ENCODE data around the gene FER.
"Not testable (repeated sequence)": the region's sequence is repeated elsewhere in the genome, so short reads cannot be mapped to it uniquely, and the experiment has no call there.

FER gene

DNA sequence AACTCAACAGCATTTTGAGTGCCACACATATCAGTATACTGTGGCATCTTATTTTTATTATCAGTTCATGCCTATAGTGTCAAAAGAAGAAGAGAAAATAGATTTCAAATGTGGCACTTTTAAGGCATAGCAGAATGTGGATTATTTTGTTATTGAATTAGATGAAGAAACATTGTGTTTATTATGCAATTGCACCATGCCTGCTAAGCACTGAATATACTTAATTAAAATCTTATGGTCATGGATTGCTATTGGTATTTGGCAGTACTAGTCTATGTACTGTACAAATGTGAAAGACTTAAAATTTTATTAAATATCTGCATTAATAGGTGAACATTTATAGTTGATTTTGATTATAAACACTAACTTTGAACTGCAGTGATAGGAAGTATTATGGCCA is 128.8 kb downstream of the FER start:
- DNase-seq (ENCODE audit: low read depth in 4 of 4, low spot score in 1 of 4) = no peak

DNA sequence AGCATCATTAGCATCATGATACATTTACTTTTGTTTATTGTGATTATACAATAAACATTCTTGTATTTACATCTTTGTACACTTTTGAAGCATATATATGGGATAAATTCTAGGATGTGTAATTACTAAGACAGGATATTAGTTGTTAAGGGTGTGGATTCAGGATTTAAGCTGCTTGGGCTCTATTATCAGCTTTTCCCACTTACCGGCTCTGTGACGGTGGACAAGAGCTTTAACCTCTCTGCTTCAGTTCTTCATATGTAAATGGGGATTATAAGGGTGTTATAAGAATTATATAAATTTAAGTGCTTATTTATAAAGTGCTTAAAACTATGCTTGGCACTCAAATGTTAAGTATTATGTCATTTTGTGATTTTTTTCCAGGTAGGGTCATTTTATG is 131.1 kb downstream of the FER start:
- no peak for DNase-seq (ENCODE audit: low read depth in 4 of 4, low spot score in 1 of 4)

DNA sequence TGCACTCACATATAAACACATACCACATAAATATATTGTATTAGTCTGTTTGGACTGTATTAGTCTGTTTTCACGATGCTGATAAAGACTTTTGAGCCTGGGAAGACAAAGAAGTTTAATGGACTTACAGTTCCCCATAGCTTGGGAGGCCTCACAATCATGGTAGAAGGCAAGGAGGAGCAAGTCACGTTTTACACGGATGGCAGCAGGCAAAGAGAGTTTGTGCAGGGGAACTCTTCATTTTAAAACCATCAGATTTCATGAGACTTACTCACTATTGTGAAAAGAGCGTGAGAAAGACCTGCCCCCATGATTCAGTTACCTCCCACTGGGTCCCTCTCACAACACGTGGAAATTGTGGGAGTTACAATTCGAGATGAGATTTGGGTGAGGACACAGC is 133.4 kb downstream of the FER start:
- DNase-seq (ENCODE audit: low read depth in 4 of 4, low spot score in 1 of 4) = no peak

DNA sequence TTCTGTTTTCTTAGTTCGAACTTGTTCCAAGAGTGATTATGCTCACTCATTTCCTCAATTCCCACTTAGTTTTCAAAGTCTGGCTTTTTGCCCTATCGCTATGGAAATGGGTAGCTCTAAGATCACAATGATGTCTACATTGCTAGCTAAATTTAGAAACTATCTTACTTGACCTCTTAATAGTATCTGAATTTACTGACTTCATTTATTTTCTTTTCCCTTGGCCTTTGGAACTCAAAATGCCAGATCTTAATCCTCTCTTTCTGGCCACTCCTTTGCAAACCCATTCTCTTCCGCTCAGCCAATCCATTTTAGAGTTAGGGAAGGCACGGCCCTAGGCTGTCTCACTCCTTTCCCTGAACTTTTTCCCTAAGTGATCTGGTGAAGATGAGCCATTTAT is 137.0 kb downstream of the FER start:
- DNase-seq (ENCODE audit: low read depth in 4 of 4, low spot score in 1 of 4) = no peak

DNA sequence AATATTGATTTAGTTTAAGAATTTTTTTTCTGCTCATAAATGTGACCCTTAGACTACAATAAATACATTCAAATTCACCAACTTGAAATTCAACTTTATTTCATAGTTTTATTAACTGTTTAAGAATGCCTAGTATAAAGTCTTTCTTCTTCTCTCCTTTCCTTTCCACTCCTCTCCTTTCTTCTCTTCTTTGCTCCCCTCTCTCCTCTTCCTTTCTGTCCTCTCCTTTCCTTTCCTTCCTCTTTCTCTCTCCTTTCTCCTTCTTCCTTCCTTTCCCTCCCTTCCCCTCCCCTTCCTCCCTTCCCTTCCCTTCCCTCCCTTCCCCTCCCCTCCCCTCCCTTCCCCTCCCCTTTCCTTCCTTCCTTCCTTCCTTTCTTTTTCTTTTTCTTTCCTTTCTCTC is 150.6 kb downstream of the FER start:
- no peak for DNase-seq (ENCODE audit: low read depth in 4 of 4, low spot score in 1 of 4)

DNA sequence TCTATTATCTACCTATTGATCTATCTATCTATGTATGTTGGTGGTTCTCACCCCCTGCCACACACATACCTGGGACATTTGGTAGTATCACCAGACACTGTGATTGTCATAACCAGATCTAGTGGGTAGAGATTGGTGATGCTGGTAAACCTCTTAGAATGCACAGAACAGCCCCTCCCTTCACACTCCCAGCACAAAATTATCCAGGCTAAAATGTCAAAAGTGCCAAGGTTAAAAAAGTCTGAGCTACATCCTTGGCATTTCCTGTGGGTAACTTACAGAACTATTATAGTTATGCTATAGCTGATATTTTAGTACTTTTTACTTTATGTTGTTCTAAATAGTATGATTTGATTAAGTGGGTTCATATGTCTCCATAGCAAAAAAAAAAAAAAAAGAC is 151.0 kb downstream of the FER start:
- DNase-seq (ENCODE audit: low read depth in 4 of 4, low spot score in 1 of 4) = no peak

DNA sequence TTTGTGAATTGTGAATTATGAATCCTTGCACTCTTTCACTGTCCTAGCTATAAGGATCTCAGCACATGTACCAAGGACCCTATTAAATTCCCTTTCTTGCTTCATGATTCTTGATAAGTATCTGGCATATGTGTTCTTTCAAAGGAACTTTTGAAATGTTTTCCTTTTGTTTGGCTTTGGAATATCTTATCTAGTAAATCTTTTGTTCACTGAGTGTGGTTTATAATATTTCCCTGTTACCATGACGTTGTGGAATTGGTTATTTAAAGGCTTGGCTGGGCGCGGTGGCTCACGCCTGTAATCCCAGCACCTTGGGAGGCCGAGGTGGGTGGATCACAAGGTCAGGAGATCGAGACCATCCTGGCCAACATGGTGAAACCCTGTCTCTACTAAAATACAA is 151.5 kb downstream of the FER start:
- DNase-seq (ENCODE audit: low read depth in 4 of 4, low spot score in 1 of 4) = not testable (repeated sequence)

DNA sequence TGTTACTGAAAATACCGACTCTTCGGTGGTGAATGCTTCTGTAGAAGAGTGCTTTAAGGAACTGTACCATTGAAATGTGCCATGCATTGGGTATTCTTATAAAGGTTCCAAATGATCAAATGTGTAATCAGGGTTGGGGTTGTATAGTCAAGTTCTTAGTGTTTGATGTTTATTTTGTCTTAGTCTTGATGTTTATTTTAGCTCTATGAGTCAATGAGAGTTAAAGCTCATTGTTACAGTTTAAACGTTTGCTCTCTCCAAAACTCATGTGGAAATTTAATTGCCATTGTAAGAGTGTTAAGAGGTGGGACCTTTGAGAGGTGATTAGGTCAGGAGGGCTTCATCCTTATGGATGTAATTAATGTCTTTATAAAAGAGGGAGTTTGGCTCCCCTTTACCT is 153.0 kb downstream of the FER start:
- DNase-seq (ENCODE audit: low read depth in 4 of 4, low spot score in 1 of 4) = no peak

DNA sequence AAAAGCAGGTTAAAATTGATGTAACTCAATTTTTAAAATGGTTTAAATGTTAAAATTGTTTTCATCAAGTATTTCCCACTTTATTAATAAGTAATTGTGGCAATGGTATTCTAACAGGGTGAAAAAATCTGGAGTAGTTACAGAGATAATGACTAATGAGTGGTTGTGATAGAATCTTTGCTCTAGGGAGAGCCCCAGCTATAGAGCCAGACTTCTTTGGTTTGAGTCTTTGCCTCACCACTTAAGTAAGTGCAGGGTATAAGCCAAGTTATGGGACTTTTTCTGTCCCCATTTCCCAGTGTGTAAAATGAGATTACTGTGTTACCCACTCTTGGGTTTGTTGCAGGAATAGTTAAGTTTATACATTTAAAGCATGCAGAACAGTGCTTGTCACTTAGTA is 158.1 kb downstream of the FER start:
- no peak for DNase-seq (ENCODE audit: low read depth in 4 of 4, low spot score in 1 of 4)

DNA sequence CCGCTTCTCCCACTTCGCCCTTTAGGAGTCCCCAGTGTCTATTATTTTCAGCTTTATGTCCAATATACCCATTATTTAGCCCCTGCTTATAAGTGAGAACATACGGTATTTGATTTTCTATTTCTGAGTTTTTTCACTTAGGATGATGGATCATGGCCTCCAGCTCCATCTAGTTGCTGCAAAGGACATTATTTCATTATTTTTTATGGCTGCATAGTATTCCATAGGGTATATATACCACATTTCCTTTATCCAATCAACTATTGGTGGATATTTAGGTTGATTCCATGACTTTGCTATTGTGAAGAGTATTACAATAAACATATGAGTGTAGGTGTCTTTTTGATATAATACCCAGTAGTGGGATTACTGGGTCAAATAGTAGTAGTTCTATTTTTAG is 162.9 kb downstream of the FER start:
- DNase-seq (ENCODE audit: low read depth in 4 of 4, low spot score in 1 of 4) = no peak

DNA sequence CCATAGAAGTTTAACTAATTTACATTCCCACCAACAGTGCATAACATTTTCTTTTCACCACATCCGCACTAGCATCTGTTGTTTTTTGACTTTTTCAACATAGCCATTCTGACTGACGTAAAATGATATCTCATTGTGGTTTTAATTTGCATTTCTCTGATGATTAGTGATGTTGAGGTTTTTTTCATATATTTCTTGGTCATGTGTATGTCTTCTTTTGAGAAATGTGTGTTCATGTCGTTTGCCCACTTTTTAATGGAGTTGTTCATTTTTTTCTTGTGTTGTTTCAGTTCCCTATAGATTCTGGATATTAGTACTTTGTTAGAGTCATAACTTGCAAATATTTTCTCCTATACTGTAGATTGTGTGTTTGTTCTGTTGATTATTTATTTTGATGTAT is 163.4 kb downstream of the FER start:
- no peak for DNase-seq (ENCODE audit: low read depth in 4 of 4, low spot score in 1 of 4)

DNA sequence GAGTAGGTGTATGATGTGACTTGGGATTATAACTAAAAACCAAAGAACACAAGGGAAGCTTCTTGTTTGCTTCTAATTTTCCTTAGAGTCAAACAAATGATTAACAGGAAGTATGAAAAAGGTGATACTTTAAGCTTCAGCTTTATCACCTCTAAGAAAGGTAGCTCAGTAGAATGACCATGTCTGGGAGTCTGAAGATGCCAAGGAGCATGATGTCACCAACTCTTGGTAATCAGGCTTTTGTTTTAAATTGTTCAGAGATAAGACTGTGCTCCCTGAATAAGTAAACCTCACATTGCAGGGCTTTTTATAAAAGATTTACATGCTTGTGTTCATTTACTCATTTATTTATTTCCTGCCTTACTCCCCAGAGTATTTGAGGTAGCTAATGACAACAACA is 169.9 kb downstream of the FER start:
- no peak for DNase-seq (ENCODE audit: low read depth in 4 of 4, low spot score in 1 of 4)

DNA sequence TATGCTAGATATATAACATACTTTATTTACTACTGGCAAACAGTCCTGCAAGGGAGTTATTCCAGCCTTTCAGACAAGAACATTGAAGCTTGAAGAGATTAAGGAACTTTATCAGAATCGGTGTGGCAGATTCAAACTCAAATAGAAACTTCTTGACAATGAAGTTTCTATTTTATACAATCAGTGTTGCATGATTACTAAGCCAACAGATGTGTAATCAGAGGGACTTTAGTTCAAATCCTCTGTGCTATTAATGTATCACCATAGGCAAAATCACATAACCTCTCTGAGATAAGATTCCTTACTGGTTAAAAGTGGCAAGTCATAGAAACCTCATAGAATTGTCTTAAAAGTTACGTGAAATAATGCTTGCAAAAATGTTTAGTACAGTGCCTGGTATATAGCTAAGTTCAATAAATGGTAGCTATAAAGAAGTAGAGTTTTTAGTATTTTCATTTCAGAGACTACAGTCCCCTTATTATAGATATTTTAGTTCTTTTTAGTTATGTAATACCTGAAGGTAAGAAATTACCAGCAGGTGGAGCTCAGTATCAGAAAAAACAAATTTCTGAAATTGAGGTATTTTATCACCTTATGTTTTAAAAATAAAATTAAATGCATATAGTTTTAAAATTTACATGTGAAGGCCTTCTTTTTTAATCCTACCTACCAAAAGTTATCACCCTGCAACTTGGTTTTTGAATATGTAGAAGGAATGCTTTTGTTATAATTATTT is 172.1 kb downstream of the FER start:
- no peak for DNase-seq (ENCODE audit: low read depth in 4 of 4, low spot score in 1 of 4)

DNA sequence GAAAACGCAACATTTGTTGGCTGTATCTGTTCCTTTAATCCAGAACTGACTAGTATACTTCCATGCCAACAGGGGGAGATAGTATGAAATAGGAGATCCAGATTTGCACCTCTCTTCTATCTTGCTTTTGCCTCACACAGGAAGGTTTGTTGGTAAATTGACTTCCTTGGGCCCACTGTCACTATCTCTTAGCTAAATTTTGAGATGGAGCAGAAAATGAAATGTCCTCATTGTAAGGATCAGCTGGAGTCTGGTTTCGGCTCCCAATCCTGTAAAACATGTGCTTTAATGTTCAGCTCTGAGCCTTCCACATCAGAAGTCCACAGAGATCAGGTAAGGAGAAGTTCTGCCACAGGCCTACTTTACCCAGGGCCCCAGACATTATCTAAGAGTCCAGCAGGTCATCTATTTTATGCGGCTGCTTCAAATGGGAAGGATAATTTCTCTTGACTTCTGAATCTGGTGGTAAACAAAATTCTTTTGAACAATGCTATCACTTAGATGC is 176.8 kb downstream of the FER start:
- no peak for DNase-seq (ENCODE audit: low read depth in 4 of 4, low spot score in 1 of 4)

DNA sequence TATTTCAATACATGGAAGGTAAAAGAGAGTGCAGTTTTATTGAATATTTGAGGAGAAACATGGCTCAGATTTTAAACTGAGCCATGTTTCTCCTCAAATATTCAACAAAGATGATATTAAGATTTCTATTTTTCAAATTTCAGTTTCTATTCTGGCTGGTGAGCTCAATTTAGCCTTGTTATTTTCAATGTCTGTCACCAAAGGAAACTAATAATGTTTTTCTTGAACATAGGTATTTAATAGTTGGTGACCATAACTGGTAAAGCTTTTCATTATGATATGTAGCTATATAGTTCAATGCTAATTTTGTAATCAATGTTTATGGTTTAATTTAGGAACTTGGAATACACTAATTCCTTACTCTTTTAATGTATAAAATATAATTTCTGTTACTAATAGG is 177.4 kb downstream of the FER start:
- no peak for DNase-seq (ENCODE audit: low read depth in 4 of 4, low spot score in 1 of 4)

DNA sequence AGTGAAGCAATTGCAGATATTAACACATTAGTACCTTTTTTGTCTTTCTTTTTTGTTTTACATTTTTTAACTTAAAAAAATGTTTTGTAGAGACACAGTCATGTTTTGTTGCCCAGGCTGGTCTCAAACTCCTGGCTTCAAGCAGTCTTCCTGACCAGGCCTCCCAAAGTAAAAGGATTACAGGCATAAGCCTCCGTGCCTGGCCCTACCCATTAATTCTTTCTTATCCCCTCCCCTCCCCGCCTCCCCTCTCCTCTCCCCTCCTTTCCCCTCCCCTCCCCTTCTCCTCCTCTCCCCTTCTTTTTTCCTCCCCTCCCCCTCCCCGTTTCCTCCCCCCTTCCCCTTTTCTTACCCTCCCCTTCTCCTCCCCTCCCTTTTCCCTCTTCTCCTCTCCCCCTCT is 182.4 kb downstream of the FER start:
- no peak for DNase-seq (ENCODE audit: low read depth in 4 of 4, low spot score in 1 of 4)

DNA sequence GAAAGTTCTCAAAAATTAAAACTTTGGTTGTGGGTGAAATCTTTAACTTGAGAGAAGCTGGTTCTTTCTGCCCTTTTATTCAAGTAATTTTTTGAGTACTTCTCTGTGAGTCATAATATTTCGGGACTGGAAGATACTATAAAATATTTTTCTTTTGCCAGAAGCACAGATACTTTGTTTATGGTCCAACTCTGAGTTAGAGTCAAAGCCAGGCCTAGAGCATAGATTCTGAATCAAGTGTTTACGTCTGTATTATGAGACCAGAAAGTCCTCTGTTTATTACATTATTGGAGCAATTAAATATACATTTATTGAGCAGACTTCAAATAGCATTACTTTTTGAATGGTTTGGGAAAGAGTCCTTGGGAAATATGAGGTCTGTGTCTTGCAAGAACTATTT is 187.9 kb downstream of the FER start:
- DNase-seq (ENCODE audit: low read depth in 4 of 4, low spot score in 1 of 4) = no peak

DNA sequence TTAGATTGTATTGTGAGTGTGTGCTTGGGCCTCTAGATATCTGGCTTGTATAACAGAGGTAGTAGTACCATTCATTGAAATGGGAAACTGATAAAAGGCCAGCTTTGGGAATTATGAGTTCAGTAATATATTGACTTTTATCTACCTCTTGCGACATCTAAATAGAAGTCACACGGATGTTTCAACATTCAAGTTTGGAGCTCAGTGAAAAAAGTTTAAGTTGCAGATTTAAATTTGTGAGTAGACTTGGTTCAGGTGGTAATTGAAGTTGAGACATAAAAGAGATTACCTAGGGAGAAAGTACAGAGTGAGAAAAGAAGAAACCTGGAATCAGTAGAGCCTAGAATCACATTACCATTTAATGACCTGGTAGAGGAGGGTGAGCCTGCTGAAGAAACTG is 189.5 kb downstream of the FER start:
- no peak for DNase-seq (ENCODE audit: low read depth in 4 of 4, low spot score in 1 of 4)

DNA sequence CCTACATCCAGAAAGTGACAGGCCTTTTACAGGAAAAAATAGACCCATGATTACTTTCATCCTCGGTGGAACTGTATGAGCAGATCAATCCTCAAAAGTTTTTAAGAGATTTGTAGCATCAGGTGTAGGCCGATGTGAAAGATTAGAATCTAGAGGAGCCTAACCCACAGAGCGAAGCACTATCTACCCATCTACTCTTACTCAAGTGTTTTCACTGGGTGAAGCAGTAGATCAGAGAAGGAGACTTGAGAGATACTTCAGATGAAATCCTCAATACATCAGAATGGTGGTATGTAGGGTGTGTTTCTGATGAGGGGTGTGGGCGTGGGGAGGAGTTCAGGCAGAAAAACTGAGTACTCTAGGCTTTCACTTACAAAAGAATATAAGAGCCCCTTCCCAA is 192.8 kb downstream of the FER start:
- DNase-seq (ENCODE audit: low read depth in 4 of 4, low spot score in 1 of 4) = no peak

DNA sequence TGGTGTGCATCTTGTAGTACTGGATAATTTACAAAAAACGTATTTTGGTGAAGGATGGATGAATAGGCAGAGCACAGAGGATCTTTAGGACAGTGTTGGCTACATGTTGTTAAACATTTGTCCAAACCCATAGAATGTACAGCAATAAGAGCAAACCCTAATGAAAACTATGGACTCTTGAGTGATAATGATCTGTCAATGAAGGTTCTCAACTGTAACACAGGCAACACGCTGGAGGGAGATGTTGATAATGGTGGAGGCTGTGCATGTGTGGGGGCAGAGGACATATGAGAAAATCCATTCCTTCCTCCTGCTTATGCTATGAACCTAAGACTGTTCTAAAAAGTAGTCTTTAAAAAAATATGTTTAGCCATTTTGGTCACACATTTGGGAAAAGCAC is 194.0 kb downstream of the FER start:
- DNase-seq (ENCODE audit: low read depth in 4 of 4, low spot score in 1 of 4) = no peak

DNA sequence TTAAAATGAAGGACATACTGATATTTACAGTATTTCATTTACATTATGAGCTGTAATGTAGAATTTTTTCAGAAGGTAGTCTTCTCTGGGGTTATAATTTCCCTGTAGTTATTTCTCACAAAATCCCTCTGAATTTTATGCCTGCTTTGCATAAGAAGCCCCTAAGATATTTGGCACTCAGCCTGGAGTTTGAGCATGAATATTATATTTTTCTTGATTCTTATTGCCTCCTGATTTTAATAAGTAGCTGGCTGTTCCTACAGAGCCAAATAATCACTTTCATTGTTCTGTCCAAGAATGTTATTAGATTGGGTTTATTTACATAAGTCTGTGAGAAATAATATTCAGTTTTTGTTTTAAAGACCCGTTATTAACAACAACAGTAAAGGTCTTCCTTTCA is 195.0 kb downstream of the FER start:
- DNase-seq (ENCODE audit: low read depth in 4 of 4, low spot score in 1 of 4) = no peak

DNA sequence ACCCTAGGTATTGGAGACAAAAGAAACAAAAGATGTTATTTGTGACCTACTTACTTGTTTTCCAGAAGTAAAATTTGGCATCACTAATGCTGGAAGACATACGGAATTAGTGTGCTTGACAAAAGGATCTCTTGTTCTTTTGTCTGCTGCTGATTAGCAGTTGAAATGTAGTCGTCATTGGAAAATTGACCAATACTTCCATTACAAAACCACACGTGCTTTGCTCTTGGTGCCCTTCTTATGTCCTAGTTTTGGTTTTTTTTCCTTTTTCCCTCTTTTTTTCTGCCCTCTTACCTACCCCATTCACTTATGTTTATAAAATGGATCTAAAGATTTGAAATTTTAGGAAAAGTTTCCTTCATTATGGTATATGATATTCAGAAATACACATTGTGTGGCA is 197.4 kb downstream of the FER start:
- DNase-seq (ENCODE audit: low read depth in 4 of 4, low spot score in 1 of 4) = no peak

DNA sequence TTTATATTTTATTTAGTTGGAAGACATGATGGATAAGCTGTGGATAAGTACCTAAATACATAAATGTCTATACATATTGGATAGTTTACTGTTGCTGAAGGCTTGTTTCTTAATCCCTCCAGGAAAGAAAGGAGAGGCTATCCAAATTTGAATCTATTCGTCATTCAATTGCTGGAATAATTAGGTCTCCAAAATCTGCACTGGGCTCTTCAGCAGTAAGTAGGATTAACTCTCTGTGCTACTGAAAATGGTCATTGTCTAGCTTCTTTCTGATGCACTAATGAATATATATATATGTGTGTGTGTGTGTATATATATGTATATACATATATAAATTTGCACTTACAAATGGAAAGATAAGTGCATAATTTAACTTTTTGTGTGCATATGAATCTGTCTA is 198.3 kb downstream of the FER start:
- DNase-seq (ENCODE audit: low read depth in 4 of 4, low spot score in 1 of 4) = no peak

DNA sequence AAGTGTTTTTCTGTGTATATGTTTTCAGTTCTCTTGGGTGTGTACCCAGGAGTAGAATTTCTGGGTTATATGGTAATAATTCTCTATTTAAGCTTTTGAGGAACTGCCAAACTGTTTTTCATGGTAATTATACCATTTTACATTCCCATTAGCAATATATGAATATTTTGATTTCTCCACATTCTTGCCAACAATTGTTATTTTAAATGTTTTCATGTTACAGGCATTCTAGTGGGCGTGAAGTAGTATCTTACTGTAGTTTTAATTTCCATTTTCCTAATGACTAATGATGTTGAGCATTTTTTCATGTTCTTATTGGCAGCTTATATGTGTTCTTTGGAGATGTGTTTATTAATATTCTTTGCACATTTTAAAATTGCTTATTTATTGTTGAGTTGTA is 199.5 kb downstream of the FER start:
- no peak for DNase-seq (ENCODE audit: low read depth in 4 of 4, low spot score in 1 of 4)

Data from stimulated activated CD4-positive, alpha-beta T cell treated with anti-CD3 and anti-CD28 coated beads, Interleukin-1b, Interleukin-23, amount 100 ng/mL, for 24 hours (primary cell).